Fibroblast of lung (primary cell): ENCODE data around the gene TSPAN33.
"Not testable (repeated sequence)": the region's sequence is repeated elsewhere in the genome, so short reads cannot be mapped to it uniquely, and the experiment has no call there.

Experiments
- CTCF ChIP-seq, 2 donors: IDR thresholded peaks in 1 of 2; conservative IDR thresholded peaks in 1 of 2; 1 replicate in 1 of 2; 2 replicates in 1 of 2; pipeline ENCODE4 v1.5.1; 2011 to 2012; ENCODE audit warnings: low read length in 2 of 2, control low read depth in 1 of 2, inconsistent platforms in 1 of 2, low read depth in 1 of 2, mild to moderate bottlenecking in 1 of 2
- EZH2 ChIP-seq: IDR thresholded peaks from 2 replicates; pipeline ENCODE4 v1.5.1; 2012; ENCODE audit warnings: low read length, control low read depth, mild to moderate bottlenecking; ENCODE audit errors: missing control alignments

- not testable (repeated sequence) for TF ChIP-seq CTCF (conservative IDR thresholded peaks at IDR 0.05 in 1 of 2, IDR thresholded peaks at IDR 0.05 in 1 of 2; ENCODE audit: low read depth in 1 of 2, low read length in 2 of 2); EZH2
These were observed 71.7 kb downstream of the TSPAN33 start for GRCh38 chr7:129216101-129216715.
